Right ventricle myocardium superior (tissue), 1 donor: ENCODE data around the gene TNFRSF1A. TPM values are rescaled to one million over a fixed set of nuclear protein-coding genes. Genes with fewer than 3 reads are reported as not detected.

Experiments used
- total RNA-seq: library from RNA; stranded (reverse); fragmentation: NEBNext Ultra II Directional; extraction: Animal tissue kit (Norgen Biotek cat#: 25700); gene quantifications from one replicate; pipeline ENCODE4 v1.2.1, GENCODE V29; 2021
- donor health status: DM: no; HTN: yes; CAD: no; lungs with severe emphysema.

TNFRSF1A gene
- total RNA-seq, 1 donor from 2014 or later: 47.9 TPM

Other genes with a start within 250 kb of the TNFRSF1A start
- 238 TPM for gene VWF, start 217.4 kb downstream of the TNFRSF1A start, total RNA-seq
- 51.9 TPM for gene CD9, start 141.7 kb downstream of the TNFRSF1A start, total RNA-seq
- 0.22 TPM for gene PLEKHG6, start 31.4 kb downstream of the TNFRSF1A start, total RNA-seq
- gene SCNN1A, start 33.5 kb upstream of the TNFRSF1A start, total RNA-seq: not detected
- gene LTBR, start 42.1 kb upstream of the TNFRSF1A start, total RNA-seq: 23.2 TPM
- 0.30 TPM for gene CD27, start 102.9 kb upstream of the TNFRSF1A start, total RNA-seq
- gene TAPBPL, start 110.0 kb upstream of the TNFRSF1A start, total RNA-seq: 11.1 TPM
- gene VAMP1, start 128.6 kb upstream of the TNFRSF1A start, total RNA-seq: 3.2 TPM
- 280 TPM for gene MRPL51, start 151.2 kb upstream of the TNFRSF1A start, total RNA-seq
- 8.9 TPM for gene NCAPD2, start 152.0 kb upstream of the TNFRSF1A start, total RNA-seq
- 4,109 TPM for gene GAPDH, start 192.4 kb upstream of the TNFRSF1A start, total RNA-seq
- gene IFFO1, start 214.0 kb upstream of the TNFRSF1A start, total RNA-seq: 14.1 TPM
- 14.8 TPM for gene NOP2, start 226.2 kb upstream of the TNFRSF1A start, total RNA-seq